HG02870 (cell line): ENCODE results near the gene CCDC137.

ENCODE experiments used
- ATAC-seq: cut with Tn5 transposase; IDR thresholded peaks from one replicate; pipeline ENCODE4 v1.9.1; 2021; ENCODE audit warnings: mild to moderate bottlenecking, moderate library complexity; ENCODE audit not compliant: unreplicated experiment

CCDC137 gene

GRCh38 chr17:81714412-81715106 is 48.0 kb downstream of the CCDC137 start:
- ATAC-seq: no peak

- ATAC-seq: no peak
Measured at GRCh38 chr17:81715107-81715871, 48.8 kb downstream of the CCDC137 start.

DNA sequence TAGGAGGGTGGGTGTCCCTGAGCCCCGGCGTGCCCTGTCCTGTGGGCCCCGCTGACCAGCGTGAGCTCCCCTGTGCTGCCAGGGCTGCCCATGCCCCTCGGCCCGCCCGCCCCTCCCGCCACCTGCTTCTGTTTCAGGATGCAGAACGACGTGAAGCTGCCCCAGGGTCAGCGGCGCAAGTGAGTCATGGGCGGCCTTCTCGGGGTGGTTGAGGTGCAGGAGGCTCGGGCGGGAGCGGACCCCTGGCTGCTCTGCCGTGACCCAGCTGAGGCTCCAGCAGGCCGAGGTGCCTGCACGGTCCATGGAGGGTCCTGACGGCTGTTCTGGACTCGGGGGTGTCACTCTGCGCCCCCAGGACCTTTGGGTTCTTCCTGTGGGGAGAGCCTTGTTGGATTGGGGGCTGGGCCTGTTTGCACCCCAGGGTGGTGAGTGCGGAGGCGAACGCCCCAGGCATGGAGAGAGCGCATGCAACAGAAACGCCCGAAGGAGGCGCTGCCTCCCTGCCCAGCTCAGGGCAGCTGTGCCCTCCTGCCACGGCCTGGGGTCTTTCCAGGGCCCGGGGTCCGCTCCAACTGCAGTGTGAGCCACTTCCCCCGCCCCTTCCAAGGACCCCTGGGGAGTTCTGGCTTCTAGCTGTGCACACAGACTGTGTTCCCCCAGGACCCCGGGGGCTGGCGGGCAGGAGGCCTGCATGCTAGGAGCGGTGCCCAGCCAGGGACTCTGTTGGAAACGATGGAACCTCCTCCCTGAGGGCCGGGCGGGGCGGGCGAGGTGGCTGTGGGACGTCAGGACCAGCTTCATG is 49.5 kb downstream of the CCDC137 start:
- no peak for ATAC-seq

GRCh38 chr17:81716674-81716996 is 50.1 kb downstream of the CCDC137 start:
- ATAC-seq: no peak

GRCh38 chr17:81717049-81717765 is 50.7 kb downstream of the CCDC137 start:
- ATAC-seq: no peak

DNA sequence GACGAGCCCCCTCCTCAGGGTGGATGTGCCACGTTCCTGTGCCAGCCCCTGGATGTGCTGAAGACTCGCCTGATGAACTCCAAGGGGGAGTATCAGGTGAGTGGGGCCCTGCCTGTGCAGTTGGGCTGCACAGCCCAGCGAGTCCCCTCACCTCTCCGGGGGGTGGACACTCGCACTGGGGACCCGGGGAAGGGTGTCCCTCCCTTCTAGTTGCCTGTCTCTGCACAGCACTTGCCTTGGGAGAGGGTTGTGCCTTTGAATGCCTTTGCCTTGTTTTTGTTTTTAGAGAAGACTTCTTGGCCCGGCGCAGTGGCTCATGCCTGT is 51.2 kb downstream of the CCDC137 start:
- ATAC-seq: no peak

DNA sequence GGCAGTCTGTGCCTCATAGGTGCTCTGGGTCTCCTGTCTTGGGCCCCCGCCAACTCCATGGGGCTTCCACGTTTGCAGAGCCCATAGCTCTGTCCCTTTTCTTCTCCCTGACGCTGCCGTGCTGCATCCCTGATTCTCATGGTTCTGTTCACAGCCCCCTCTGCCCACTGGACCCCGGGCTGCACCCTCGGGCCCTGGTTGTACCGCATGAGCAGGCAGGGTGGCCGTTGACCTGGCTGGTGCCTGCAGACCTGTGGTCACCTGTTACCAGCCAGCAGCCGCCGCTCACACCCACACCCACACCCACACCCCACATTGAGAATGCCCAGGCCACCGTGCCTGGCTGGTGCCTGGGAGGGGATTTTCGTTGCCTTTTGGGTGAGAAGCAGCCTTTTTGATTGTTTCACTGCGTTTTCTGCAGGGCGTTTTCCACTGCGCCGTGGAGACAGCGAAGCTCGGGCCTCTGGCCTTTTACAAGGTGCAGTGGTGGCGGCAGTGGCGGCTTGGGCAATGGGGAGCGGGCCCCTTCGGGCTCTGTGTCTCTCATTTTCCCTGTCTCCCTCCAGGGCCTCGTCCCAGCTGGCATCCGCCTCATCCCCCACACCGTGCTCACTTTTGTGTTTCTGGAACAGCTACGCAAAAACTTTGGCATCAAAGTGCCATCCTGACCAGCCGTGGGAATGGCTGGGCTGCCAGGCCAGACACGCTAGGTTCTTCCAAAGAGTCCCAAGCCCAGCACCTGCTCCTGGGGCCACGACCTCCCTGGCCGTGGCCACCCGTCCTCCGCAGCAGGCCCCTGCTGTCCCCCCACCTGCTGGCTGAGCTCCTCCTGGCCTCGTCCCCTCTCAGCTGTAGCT is 53.1 kb downstream of the CCDC137 start:
- ATAC-seq: no peak

GRCh38 chr17:81720267-81721071 is 53.9 kb downstream of the CCDC137 start:
- ATAC-seq: no peak

- no peak for ATAC-seq
Measured at GRCh38 chr17:81722184-81723120, 55.9 kb downstream of the CCDC137 start.
